ENCODE data around the gene ADGRG6.

The ADGRG6 gene

GRCh38 chr6:142448091-142448729 lies 146.4 kb downstream of the ADGRG6 start:
- TF ChIP-seq REST (IDR thresholded peaks at IDR 0.05; ENCODE audit: insufficient read depth in 1 of 2, low read depth in 2 of 2, low read length in 2 of 2) (no peak), FOXP2 (optimal IDR thresholded peaks at IDR 0.05; ENCODE audit: borderline replicate concordance, extremely low read depth, extremely low read length, insufficient read depth) (no peak), SIN3A (IDR thresholded peaks at IDR 0.05; ENCODE audit: borderline replicate concordance, insufficient read depth, low read length) (no peak), POLR2AphosphoS5 (IDR thresholded peaks at IDR 0.05; ENCODE audit: low read depth, low read length) (no peak), TAF1 (IDR thresholded peaks at IDR 0.05; ENCODE audit: borderline replicate concordance, insufficient read depth, low read length) (no peak)

- TF ChIP-seq REST (IDR thresholded peaks at IDR 0.05; ENCODE audit: insufficient read depth in 1 of 2, low read depth in 2 of 2, low read length in 2 of 2) = no peak
These were observed 151.2 kb downstream of the ADGRG6 start for GRCh38 chr6:142452993-142453392.

GRCh38 chr6:142455957-142456589 lies 154.3 kb downstream of the ADGRG6 start:
- no peak for TF ChIP-seq REST (IDR thresholded peaks at IDR 0.05; ENCODE audit: insufficient read depth in 1 of 2, low read depth in 2 of 2, low read length in 2 of 2)
- no peak for TF ChIP-seq POLR2AphosphoS5 (IDR thresholded peaks at IDR 0.05; ENCODE audit: low read depth, low read length)
- no peak for TF ChIP-seq SIN3A (IDR thresholded peaks at IDR 0.05; ENCODE audit: borderline replicate concordance, insufficient read depth, low read length)
- no peak for TF ChIP-seq TAF1 (IDR thresholded peaks at IDR 0.05; ENCODE audit: borderline replicate concordance, insufficient read depth, low read length)
- TF ChIP-seq FOXP2 (optimal IDR thresholded peaks at IDR 0.05; ENCODE audit: borderline replicate concordance, extremely low read depth, extremely low read length, insufficient read depth) = no peak

- TF ChIP-seq REST (IDR thresholded peaks at IDR 0.05; ENCODE audit: insufficient read depth in 1 of 2, low read depth in 2 of 2, low read length in 2 of 2) (no peak), POLR2AphosphoS5 (IDR thresholded peaks at IDR 0.05; ENCODE audit: low read depth, low read length) (no peak), TAF1 (IDR thresholded peaks at IDR 0.05; ENCODE audit: borderline replicate concordance, insufficient read depth, low read length) (no peak), FOXP2 (optimal IDR thresholded peaks at IDR 0.05; ENCODE audit: borderline replicate concordance, extremely low read depth, extremely low read length, insufficient read depth) (no peak), SIN3A (IDR thresholded peaks at IDR 0.05; ENCODE audit: borderline replicate concordance, insufficient read depth, low read length) (no peak)
These were observed 156.0 kb downstream of the ADGRG6 start for GRCh38 chr6:142457638-142458406.
